Transverse colon (tissue), 4 donors: ENCODE data around the gene ESYT1.

Experiments used
- EP300 ChIP-seq: sonication (generic); formaldehyde crosslinking; IDR thresholded peaks from one replicate; pipeline ENCODE4 v1.6.1; 2017; ENCODE audit warnings: antibody characterized with exemption, low read depth
- POLR2A ChIP-seq: fragments of 450-650 bp; IDR thresholded peaks from one replicate; pipeline ENCODE4 v1.6.1; 2016; ENCODE audit warnings: antibody characterized with exemption, mild to moderate bottlenecking, moderate library complexity
- POLR2AphosphoS5 ChIP-seq, 3 donors: sonication (generic); formaldehyde crosslinking; IDR thresholded peaks; one replicate each; pipeline ENCODE4 v1.6.1; 2016; ENCODE audit warnings: antibody characterized with exemption in 3 of 3
- TF ChIP-seq, protein P1 (sequence below), 5 experiments: fragments of 200-600 bp in 3 of 5; fragments of 450-650 bp in 2 of 5; sonication (generic) in 3 of 5; IDR thresholded peaks; 1 replicate in 2 of 5; 2 replicates in 3 of 5; pipeline ENCODE4 v1.5.1; 2016 to 2017; ENCODE audit warnings: antibody characterized with exemption in 5 of 5, inconsistent platforms in 3 of 5, mild to moderate bottlenecking in 2 of 5, moderate library complexity in 1 of 5

DNA sequence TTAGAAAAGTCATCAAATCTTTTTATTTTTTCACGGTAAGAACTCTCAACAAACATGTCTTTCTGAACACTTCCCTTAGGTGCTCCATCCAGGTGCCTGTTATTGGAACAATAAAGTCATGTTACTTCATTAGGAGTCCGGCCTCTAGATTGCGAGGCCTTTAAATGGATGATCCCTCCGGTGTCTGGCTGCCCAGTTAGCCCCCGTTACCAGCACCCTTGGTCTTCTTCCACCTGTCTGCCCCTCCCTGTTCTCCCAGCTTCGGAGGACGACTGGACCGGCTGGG lies 24.3 kb upstream of the ESYT1 start:
- TF ChIP-seq, protein P1, sequence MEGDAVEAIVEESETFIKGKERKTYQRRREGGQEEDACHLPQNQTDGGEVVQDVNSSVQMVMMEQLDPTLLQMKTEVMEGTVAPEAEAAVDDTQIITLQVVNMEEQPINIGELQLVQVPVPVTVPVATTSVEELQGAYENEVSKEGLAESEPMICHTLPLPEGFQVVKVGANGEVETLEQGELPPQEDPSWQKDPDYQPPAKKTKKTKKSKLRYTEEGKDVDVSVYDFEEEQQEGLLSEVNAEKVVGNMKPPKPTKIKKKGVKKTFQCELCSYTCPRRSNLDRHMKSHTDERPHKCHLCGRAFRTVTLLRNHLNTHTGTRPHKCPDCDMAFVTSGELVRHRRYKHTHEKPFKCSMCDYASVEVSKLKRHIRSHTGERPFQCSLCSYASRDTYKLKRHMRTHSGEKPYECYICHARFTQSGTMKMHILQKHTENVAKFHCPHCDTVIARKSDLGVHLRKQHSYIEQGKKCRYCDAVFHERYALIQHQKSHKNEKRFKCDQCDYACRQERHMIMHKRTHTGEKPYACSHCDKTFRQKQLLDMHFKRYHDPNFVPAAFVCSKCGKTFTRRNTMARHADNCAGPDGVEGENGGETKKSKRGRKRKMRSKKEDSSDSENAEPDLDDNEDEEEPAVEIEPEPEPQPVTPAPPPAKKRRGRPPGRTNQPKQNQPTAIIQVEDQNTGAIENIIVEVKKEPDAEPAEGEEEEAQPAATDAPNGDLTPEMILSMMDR (IDR thresholded peaks at IDR 0.05): no peak
- no peak for TF ChIP-seq POLR2AphosphoS5 (IDR thresholded peaks at IDR 0.05)
- TF ChIP-seq POLR2A: no peak
- no peak for TF ChIP-seq EP300
